Measurements from ENCODE around the gene SPATA25. TPM values are rescaled to one million over a fixed set of nuclear protein-coding genes. Genes with fewer than 3 reads are reported as not detected.
"Not testable (repeated sequence)": the region's sequence is repeated elsewhere in the genome, so short reads cannot be mapped to it uniquely, and the experiment has no call there.

The SPATA25 gene
- polyA plus RNA-seq, 1 donor = 9.2 TPM

DNA sequence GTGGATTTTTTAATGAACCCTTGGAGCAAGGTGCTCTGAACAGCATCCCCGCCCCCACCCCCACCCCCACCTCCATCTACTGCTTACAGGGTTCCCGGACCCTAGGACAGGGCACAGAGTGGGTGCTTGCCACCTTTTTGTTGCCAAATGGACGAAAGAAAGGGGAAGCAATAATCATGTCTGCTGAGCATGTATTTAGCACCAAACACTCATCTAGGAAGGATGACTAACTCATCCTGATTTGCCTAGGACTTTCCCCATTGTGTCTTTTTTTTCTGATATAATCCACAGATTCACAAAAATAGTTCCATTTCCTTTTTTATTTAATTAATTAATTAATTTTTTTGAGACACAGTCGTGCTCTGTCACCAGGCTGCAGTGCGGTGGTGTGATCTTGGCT, 25.7 kb upstream of the SPATA25 start:
- DNase-seq = no peak

DNA sequence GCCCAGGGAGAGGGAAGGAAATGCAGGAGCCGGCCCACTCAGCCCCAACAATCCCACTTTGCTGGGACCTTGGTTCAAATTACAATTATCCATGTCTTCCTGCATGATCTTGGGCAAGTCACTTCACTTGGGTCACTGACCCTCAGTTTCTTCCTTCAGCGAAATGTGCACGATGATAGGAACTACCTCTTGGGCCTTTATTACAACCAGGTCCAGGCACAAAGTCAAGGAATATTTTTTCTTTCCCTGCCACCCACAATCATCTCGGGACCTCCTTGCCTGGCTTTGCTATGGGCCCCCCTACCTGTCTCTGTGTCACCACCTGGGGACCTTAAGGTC, 24.9 kb upstream of the SPATA25 start:
- DNase-seq = no peak

DNA sequence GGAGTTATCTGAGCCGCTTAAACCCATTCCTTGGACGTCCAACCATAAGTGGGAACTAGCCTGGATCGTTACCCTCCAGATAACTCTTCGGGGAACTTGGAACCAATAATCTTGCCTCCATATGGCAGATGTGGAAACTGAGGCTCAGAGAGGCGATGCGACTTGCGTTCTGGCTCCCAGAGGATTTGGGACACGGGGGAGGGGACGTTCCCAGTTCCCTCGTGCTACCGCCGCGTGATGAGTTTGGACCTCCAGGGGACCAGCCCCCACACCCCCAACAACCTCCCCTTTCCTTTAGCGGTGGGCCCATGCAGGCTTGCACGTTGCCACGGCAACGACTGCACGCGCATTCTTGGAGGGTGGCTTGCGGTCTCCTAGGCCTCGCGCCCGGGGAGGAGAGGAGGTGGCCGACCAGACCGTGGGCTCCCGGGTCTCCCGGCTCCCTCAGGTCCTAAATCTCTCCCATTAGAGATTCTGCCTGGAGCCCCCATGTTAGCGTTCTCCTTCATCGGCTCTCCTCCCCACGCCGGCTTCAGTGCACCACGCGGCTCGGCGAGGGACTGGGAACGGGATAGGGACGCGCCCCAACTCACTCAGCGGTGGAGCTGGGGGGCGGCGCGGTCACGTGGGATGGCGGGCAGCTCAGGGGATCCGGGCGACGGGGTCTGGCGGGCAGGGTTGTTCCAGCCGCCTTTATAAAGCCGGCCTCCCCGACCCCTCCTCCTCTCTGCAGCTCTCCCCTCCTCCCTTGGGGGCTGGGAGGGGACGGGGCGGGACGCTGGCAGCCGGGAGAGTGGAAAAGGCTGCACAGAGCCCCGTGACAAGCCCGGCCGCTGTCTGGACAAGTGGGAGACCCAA, 24.3 kb upstream of the SPATA25 start, which contains the start of gene PLTP:
TSS of gene PLTP (minus strand) at position 670 of the 858 bp plus-strand sequence. CDS start 703 bp downstream, outside the sequence.
- peak; percentile 78 for DNase-seq

DNA sequence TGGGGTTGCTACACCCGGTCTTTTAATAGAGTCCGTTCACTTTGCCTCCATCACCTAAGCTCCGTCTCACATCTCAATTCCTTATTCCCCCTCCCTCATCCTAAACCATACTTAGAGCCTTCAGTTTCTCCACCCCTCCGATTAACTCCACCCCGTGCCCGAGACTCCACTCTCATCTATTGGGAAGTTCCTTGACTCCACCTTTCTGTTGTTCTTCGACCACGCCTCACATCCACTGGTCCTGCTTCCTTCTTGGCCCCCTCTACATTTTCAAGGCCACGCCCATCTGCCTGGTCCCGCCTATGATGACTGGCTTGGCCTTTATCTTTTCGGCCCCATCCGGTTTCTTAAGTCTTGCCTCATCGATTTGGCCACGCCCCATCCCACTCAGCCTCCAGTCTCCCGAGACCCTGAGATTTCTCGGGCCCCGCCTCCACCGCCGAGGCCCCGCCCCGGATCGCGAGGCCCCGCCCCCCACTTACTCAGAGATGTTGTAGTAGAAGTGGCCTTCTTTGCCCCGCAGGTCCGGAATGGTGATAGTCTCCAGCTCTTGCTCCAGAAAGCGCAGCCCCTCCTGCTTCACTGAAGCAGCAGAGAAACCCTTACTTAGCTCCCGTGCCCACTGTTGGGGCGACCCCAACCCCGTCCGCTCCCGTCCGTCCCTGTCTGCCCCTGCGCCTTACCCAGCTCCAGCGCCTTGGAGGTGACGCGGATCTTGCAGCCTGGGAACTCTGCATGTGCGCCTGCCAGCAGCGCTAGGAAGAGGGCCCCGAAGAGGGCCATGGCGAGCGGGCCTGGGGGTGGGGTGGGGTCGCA, 23.5 kb upstream of the SPATA25 start:
- DNase-seq = peak; percentile 89

DNA sequence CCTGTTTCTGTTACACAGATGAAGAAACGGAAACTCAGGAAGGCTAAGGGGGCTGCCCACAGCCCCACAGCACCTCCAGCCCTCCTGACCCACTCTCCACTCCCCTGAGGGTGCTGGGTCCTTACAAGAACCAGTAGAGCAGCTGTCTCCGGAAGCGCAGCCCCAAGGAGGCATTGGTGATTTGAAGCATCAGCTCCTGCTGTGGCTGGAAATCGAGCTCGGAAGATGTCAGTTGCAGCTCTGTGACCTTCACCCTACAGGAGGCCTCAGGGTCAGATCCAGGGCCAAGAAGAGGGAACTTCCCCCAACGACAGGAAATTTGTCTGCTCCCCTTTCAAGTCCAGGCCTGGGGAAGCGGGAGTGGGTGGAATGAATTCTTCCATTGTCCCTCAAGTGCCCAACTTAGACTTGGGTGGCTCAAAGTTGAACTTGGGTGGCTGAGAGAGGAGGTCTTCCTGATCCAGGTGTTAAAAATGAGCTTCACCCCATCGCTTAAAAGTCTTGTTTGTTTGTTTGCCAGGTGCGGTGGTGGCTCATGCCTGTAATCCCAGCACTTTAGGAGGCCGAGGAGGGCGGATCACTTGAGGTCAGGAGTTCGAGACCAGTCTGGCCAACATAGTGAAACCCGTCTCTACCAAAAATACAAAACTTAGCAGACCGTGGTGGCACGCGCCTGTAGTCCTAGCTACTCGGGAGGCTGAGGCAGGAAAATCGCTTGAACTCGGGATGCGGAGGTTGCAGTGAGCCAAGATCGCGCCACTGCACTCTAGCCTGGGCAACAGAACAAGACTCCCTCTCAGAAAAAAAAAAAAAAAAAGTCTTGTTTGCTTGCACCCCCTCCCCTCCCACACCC, 22.6 kb upstream of the SPATA25 start:
- DNase-seq = no peak

DNA sequence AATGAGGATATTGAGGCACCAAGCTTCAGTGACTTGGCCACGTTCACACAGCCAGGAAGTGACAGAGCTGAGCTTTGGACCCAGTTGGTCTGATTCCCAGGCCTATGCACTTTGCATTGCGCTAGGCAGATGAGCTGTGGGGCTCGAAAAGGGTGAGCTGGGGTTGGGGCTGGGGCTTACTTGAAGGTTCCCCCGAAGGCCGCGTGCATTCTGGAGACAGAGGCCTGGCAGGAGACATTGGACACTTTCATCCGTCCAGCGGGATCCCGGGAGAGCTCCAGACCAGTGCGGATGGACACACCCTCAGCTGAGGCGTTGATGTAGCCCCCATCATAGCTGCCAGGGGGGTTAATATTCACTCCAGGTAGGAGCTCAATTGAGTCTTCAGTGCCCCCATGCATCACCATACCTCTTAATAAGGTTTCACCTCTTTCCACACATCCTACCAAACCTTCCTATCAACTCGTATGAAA, 21.9 kb upstream of the SPATA25 start:
- no peak for DNase-seq

DNA sequence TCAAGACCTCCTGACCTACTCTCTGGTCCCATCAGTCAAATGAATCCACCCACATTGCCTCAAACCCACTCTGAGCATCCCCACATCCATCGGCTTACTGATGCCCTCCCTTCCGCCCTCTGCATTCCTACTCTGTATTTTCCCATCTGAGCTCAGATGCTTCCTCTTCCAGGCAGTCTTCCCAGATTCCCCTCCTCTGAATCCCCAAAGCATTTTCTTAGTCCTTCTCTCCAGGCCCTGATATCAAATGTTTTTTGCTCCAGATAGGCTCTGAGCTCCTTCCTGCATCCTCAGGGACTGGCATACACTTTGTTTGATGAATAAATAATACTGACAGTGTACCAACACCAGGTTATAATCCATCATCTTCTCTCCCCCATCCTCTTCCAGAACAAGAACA, 20.7 kb upstream of the SPATA25 start:
- DNase-seq = no peak

DNA sequence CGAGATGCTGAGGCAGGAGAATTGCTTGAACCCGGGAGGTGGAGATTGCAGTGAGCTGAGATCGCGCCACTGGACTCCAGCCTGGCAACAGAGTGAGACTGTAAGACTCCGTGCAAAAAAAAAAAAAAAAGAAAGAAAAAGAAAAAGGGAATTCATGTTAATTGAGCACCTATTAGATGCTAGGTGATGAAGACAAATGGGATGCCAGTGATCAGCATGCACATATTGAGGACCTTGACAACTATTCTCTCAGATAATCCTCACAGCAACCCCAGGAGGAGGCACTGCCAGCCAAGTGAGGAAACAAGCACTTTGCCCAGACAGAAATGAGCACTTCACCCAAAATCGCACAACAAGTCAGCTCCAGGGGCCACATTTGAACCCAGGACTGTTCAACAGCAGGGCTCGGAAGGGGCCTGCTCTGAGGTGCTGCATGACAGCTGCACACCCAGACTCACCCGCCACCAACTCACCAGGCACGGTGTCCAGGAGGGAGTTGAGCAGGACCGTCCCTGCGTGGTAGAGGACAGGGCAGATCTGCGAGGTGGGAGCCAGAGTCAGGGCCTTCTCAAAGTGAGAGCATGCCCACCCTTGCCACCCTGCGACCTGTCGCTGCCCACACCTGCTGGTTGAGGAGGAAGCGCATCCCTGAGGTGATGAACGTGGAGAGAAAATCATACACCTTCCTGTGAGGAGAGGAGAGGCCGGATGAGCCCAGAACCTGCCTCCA, 20.0 kb upstream of the SPATA25 start:
- no peak for DNase-seq

DNA sequence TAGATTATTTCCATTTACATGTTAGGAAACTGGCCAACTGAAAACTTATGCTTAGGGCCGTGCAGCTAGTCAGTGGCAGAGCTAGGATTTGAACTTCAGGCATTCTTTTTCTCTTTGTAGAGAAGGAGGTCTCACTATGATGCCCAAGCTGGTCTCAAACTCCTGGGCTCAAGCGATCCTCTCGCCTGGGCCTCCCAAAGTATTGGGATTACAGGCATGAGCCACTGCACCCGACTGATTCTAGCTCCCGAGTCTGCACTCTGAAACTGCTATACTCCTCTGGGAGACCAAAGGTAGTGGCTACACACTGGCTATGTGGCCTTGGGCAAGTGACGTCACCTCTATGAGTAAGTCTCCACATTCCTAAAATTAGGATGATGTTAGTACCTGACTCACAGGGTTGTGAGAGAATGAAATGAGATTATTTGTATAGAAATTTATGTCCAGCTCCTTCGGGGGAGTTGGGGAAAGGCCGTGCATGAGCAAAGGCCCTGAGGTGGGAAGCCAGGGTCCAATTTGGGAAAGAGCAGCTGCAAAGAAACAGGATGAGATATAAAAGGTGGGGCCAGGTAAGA, 18.2 kb upstream of the SPATA25 start:
- DNase-seq = no peak

DNA sequence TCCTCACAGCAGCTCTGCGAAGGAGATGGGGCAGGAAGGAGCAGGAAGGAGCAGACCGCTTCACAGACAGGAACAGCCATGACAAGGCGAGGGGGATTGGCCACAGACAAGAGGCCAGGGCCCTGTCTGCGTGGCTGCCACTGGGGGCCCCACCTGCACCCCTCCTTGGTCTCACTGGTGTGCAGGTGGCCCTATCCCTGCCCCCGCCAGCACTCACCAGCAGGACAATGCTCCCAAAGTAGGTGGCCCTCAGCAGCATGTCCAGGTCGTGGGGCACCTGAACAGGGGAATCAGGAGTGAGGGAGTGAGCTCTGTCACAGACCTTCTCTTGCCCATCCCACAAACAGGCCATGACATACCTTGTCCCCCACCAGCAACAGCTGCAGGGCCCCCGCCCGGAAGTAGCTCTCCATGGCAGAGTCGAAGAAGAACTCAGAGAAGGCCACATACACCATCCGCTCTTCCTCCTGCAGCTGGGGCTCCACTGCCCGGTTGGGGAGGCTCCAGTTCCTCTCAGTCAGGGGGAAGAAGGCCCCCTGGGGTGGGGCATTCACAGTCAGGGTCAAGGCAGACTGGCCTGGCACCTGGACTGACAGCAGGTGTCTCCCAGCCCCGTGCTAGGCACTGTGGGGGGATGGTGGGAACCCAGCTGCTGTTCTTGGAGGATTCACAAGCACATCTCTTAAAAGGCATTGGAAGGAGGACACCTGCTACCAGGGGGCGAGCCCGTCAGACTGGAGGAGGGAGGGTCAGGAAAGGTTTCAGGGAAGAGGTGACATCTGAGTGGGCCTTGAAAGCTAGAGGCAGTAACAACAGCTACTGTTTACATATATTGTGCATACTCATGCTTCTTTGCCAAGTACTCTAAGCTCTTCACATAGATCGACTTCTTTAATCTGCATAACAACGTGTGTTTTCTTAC, 17.4 kb upstream of the SPATA25 start:
- no peak for DNase-seq

DNA sequence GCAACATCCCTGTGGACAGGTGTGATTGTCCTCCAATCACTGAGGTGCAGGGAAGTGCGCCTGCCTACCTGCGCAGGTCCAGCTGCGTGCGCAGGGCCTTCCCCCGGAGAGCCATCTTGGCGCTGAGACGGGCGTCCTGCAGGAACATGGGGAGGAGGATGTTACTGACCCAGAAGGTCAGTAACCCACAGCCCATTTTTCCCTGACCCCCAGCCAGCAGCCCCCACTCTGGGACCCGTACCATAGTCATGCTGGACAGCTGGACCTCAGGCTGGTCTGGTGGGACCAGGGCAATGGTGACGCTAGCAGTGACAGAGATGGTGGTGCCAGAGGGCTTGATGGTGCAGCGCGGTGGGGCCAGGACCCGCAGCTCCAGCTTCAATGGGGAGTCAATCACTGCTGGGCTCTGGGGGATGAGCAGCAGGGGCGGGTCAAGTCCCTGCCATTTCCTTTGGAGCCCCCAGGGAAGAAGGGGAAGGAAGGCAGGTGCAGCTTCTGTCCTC, 14.8 kb upstream of the SPATA25 start:
- no peak for DNase-seq

DNA sequence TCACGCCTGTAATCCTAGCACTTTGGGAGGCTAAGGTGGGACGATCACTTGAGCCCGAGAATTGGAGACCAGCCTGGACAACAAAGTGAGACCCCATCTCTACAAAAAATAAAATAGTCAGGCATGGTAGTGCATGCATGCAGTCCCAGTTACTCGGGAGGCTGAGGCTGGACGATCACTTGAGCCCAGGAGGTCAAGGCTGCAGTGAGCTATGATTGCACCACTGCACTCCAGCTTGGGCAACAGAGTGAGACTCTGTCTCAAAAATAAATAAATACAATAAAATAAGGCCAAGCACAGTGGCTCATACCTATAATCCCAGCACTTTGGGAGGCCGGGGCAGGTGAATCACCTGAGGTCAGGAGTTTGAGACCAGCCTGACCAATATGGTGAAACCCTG, 13.9 kb upstream of the SPATA25 start:
- DNase-seq = not testable (repeated sequence)

DNA sequence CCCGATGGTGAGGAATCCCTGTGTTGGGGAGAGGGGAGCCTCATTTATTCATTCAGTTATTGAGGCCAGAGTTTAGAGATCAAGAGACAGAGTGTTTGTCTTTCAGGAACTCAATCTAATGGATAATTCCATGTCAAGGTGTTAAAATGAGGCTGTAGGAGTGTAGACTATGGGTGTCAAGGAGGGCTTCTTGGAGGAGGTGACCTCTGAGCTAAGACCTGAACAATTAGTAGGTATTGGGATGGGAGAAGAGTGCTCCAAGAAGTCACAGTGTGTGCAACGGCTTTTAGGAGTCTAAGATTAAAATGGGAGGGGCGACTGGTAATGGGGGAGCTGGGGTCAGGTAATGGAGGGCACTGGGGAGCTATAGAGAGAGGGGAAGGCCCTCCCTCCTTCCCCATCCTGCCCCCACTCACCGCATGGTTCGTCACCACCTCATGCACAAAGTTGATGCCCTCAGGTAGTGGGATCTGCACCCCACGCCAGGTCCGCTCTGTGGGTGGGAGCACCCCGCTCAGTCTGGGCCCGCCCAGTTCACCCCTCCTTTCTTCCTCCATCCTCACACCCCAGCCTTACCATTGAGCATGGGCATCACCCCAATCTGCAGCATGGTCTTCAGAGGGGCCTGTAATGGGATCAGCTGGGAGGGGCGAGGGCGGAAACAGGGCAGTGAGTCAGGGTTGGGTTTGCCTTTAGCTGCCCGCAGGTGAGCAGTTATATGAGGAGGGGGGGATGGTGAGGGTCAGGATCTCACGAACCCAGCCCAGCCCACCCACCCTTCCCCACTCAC, 11.8 kb upstream of the SPATA25 start:
- no peak for DNase-seq

DNA sequence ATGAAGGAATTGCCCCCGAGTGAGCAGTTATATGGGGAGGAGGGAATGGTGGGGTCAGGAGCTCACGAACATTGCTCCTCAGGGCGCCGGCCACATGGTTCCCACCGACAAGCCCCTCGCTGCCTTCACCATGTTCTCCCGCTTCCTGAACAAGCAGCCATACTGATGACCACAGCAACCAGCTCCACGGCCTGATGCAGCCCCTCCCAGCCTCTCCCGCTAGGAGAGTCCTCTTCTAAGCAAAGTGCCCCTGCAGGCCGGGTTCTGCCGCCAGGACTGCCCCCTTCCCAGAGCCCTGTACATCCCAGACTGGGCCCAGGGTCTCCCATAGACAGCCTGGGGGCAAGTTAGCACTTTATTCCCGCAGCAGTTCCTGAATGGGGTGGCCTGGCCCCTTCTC, 10.9 kb upstream of the SPATA25 start:
- no peak for DNase-seq

DNA sequence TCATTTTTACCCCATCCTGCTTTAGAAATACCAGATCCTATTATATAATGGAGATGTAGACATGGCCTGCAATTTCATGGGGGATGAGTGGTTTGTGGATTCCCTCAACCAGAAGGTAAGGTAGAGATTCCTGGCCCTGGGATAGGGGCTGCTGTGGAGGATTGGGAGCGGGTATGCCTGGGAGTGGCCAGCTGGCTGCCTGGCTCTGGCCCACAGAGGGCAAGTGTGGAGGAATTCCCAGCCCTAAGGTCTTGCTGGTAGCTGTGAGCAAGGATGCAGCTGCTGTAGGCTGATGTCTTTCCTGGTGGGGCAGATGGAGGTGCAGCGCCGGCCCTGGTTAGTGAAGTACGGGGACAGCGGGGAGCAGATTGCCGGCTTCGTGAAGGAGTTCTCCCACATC, 10.3 kb upstream of the SPATA25 start:
- no peak for DNase-seq

DNA sequence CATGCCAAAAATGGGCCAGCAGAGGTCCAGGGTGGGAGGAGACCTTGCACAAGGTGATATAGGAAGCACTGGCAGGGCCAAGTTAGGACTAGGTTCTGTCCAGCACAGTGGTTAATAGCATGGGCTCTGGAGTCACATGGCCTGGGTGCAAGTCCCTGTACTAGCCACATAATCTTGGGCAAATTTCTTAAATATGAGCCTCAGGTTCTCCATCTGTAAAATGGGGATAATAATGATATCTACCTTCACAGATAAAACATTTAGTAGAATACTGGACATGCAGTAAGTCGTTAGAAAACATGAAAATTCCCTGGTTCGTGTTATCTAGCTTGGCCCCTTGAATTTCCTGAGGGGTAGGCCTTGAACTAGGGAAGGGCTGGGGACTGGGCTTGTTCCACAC, 9.9 kb upstream of the SPATA25 start:
- no peak for DNase-seq

DNA sequence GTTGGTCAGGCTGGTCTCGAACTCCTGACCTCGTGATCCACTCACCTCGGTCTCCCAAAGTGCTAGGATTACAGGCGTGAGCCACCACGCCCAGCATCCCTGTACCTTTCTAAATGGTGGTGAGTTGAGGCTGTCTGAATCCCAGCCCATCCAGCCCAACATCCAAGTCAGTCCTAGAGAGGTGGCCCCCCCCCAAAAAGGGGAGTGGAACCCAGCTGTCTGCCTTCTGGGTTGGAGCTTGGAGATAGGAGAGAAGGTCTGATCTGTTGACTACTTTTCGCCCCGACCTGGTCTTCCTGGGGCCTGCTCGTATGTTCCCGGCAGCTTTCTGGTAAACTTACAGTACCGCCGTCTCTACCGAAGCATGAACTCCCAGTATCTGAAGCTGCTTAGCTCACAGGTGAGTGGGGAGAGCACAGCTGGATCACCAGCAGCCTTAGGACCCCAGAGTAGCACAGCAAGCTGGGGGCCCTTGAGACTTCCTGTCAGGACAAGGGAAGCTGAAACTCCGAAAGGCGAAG, 9.3 kb upstream of the SPATA25 start:
- DNase-seq = no peak

DNA sequence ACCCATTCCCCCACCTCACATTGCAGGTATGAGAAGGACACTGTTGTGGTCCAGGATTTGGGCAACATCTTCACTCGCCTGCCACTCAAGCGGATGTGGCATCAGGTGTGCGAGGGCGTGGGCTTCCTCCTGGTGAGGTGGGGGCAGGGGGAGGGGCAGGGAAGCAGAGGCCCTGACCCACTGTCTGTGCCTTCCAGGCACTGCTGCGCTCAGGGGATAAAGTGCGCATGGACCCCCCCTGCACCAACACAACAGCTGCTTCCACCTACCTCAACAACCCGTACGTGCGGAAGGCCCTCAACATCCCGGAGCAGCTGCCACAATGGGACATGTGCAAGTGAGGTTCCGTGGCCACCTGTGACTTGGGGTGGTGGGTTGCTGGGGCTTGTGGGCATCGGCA, 7.4 kb upstream of the SPATA25 start:
- DNase-seq = no peak

DNA sequence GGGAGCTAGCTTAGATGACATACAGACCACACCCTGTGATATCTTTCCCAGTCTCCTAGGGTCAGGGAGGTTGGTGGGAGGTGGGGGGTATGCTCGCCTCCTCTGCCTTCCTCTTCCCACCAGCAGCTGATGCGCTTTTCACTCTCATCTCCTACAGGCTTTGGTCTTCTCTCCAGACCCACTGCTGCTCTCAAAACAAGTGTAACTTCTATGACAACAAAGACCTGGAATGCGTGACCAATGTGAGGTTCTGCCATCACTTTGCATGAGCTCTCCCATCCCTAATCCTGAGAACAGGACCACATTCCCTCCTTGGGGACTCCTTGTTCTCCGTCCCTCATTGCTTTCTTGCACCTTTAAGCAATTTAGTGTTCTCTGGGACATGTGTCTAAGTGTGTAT, 6.4 kb upstream of the SPATA25 start:
- DNase-seq = no peak

Data from hindlimb muscle (tissue), 1 donor.